GM20000 (cell line): ENCODE data around the gene BICDL1.

ENCODE experiments used
- DNase-seq: peaks from one replicate; pipeline ENCODE4 v3.0.0; 2012; ENCODE audit warnings: low spot score
- TF ChIP-seq, protein P1 (sequence below): IDR thresholded peaks from 2 replicates; pipeline ENCODE4 v1.5.1; 2012; ENCODE audit warnings: mild to moderate bottlenecking, control low read depth; ENCODE audit errors: extremely low read depth, missing control alignments

The BICDL1 gene

DNA sequence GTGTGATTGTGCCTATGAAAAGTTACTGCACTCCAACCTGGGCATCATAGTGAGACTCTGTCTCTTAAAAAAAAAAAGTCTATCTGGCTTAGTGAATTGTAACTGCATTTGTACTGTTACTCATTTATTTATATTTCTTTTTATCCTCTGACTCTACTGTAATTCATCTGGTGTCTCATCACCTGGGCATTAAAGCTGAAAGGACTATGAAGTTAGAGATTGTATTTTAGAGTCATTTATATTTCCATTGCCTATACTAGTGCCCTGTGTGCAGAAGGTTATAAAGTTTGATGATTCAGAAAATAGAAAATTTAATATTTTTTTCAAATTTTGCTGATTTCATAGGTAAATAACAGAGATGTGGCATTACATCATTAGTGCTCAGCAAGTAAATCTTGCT lies 30.2 kb downstream of the BICDL1 start:
- no peak for DNase-seq
- TF ChIP-seq, protein P1, sequence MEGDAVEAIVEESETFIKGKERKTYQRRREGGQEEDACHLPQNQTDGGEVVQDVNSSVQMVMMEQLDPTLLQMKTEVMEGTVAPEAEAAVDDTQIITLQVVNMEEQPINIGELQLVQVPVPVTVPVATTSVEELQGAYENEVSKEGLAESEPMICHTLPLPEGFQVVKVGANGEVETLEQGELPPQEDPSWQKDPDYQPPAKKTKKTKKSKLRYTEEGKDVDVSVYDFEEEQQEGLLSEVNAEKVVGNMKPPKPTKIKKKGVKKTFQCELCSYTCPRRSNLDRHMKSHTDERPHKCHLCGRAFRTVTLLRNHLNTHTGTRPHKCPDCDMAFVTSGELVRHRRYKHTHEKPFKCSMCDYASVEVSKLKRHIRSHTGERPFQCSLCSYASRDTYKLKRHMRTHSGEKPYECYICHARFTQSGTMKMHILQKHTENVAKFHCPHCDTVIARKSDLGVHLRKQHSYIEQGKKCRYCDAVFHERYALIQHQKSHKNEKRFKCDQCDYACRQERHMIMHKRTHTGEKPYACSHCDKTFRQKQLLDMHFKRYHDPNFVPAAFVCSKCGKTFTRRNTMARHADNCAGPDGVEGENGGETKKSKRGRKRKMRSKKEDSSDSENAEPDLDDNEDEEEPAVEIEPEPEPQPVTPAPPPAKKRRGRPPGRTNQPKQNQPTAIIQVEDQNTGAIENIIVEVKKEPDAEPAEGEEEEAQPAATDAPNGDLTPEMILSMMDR = no peak

DNA sequence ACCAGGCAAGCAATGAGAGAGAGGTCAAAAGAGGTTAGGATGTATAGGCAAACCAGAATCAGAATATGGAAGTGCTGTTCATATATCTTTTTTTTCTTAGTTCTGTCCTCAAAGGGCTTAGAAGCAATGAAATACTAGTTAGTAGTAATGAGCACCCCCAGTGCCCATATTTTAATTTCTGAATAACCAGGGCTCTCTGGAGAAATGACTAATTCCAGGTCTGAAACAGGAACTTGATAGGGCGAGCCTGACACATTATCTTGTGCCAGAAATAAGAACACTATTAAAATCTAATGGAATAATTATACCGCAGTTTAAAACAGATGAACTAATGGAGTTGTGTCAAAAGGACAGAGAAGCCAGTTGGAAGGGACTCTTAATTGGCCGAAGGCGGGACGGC lies 30.9 kb downstream of the BICDL1 start:
- no peak for DNase-seq
- TF ChIP-seq, protein P1 = no peak

DNA sequence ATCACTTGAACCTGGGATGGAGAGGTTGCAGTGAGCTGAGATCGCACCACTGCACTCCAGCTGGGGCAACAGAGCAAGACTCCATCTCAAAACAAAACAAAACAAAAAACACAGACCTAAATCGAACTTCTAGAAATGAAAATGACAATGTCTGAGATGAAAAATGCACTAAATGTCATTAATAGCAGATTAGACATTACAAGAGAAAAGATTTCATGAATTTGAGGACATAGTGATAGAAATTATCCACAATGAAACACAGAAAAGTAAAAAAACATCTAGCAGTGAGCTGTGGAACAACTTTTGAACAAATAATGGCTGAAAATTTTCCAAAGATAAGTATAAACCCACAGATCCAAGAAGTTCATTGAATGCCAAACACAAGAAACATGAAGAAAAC lies 35.2 kb downstream of the BICDL1 start:
- TF ChIP-seq, protein P1 = no peak
- DNase-seq = no peak

DNA sequence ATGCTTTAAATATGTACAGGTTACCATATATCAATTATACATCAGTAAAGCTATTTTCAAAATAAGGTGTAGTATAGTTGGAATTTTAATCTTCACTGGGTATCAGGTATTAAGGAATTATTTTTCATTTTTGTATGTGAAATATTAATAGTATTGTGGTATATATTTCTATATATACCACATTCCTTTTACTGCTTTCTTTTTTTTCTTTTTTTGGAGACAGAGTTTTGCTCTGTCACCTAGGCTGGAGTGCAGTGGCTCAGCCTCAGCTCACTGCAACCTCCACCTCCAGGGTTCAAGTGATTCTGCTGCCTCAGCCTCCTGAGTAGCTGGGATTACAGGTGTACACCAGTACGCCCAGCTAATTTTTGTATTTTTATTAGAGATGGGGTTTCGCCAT lies 36.6 kb downstream of the BICDL1 start:
- no peak for DNase-seq
- TF ChIP-seq, protein P1 = no peak

DNA sequence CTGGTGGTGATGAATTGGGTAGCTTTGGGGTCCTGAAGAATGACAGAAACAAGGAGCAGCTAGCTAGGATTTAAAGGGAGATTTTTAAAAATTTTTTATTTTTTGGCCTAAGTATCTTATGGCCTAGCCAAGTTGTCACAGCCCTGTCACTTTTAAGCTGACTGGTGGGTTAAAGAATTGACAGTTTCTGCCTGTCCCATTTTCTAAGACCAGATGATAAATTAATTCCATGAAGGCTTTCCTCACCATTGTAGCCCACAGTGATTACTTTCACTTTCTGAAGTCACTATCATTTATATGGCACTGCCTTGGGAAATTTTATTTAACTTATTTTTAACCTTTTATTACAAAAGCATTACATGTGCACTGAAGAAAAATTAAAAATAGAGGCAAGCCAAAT lies 43.2 kb downstream of the BICDL1 start:
- no peak for DNase-seq
- TF ChIP-seq, protein P1 = no peak

DNA sequence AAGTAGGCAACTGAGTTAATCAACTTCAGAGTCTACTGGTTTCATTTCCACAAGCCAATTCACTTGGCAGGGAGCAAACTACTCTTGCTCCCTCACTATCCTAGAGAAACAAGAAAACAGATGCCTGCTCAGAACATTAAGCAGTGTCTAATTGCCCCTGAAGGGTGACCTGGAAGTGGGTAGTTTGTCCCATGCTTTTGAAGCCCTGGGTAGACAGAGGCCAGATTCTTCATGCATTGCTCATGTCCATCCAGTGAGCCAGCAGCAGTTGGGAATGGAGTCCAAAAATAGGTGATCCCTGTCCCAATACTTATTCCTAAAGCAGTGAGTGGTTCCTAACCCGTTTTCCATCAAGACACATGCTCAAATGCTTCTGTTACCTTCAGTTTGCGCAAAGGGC lies 48.8 kb downstream of the BICDL1 start:
- TF ChIP-seq, protein P1 = no peak
- DNase-seq = no peak

DNA sequence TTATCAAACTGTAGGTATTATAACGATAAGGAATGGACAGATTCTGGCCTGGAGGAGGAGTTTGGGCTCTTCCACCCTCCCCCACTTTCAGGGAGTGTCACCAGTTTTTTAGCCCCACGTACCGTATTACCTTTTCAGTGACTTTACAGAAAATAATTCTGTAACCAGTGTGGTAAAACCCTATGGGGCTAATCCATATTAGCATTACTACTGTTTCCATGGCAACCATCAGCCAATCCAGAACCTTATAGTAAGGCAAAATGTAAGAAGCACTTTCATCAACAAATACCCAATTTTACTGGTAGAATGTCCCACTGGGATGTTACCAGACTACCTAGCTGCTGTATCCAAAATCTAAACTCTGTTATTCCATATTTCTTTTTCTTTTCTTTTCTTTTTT lies 50.7 kb downstream of the BICDL1 start:
- no peak for DNase-seq
- TF ChIP-seq, protein P1 = no peak
